22Rv1 (cell line): ENCODE measurements around the gene GNAL.
"Not testable (repeated sequence)": the region's sequence is repeated elsewhere in the genome, so short reads cannot be mapped to it uniquely, and the experiment has no call there.

Source experiments
- H3K27ac ChIP-seq: fragments of 450-650 bp; 2 replicates; pipeline ENCODE4 v1.5.1; 2017
- CTCF ChIP-seq: fragments of 450-650 bp; IDR thresholded peaks from 2 replicates; pipeline ENCODE4 v1.5.1; 2017; ENCODE audit warnings: mild to moderate bottlenecking
- ZFX ChIP-seq: fragments of 450-650 bp; IDR thresholded peaks from 2 replicates; pipeline ENCODE4 v1.6.1; 2017; ENCODE audit warnings: antibody characterized with exemption, borderline replicate concordance

GNAL gene

GRCh38 chr18:11710578-11710977, 21.5 kb downstream of the GNAL start:
- no peak overlapping the region for H3K27ac ChIP-seq
- TF ChIP-seq ZFX (no peak), CTCF (no peak)

GRCh38 chr18:11713756-11714155, 24.7 kb downstream of the GNAL start:
- TF ChIP-seq CTCF (no peak), ZFX (no peak)
- no peak overlapping the region for H3K27ac ChIP-seq

- no peak overlapping the region for H3K27ac ChIP-seq
Observed at GRCh38 chr18:11714244-11714918, 25.3 kb downstream of the GNAL start.

GRCh38 chr18:11716767-11717315, 27.8 kb downstream of the GNAL start:
- H3K27ac ChIP-seq = not testable (repeated sequence)

More at GRCh38 chr18:11714244-11714918, 25.3 kb downstream of the GNAL start:
- TF ChIP-seq ZFX = no peak
- TF ChIP-seq CTCF = no peak

- H3K27ac ChIP-seq = no peak overlapping the region
- no peak for TF ChIP-seq ZFX
- TF ChIP-seq CTCF = no peak
Observed at GRCh38 chr18:11719050-11719449, 30.0 kb downstream of the GNAL start.

GRCh38 chr18:11719621-11720020, 30.6 kb downstream of the GNAL start:
- no peak overlapping the region for H3K27ac ChIP-seq
- TF ChIP-seq ZFX = no peak
- no peak for TF ChIP-seq CTCF

- H3K27ac ChIP-seq = no peak overlapping the region
- TF ChIP-seq CTCF (no peak), ZFX (no peak)
Observed at GRCh38 chr18:11721720-11722119, 32.7 kb downstream of the GNAL start.

- TF ChIP-seq CTCF (no peak), ZFX (no peak)
- H3K27ac ChIP-seq = no peak overlapping the region
Observed at GRCh38 chr18:11724781-11725180, 35.7 kb downstream of the GNAL start.
